Right lobe of liver (tissue), 6 donors: ENCODE results near the gene TMCO1. TPM values are rescaled to one million over a fixed set of nuclear protein-coding genes. Genes with fewer than 3 reads are reported as not detected.

Experiments used
- ATAC-seq, 4 donors: fragments of 200-7000 bp; cut with Tn5 transposase; one replicate each; pipeline ENCODE4 v1.9.1; 2020; ENCODE audit warnings: mild to moderate bottlenecking in 4 of 4, moderate library complexity in 4 of 4
- DNase-seq, 3 donors: peaks; one replicate each; pipeline ENCODE4 v3.0.0-alpha.2; 2020
- H3K27ac ChIP-seq, 3 donors: fragments of 200-600 bp; one replicate each; pipeline ENCODE4 v1.8.0; 2022
- H3K27me3 ChIP-seq, 2 donors: fragments of 200-600 bp; one replicate each; pipeline ENCODE4 v1.8.0; 2022
- H3K36me3 ChIP-seq, 4 donors: fragments of 200-600 bp; sonication (generic) in 1 of 4; one replicate each; pipeline versions ENCODE4 v1.5.1 to v1.8.0; 2017 to 2022; ENCODE audit warnings: control low read depth in 1 of 4
- H3K4me1 ChIP-seq, 4 donors: fragments of 200-600 bp; sonication (generic) in 1 of 4; one replicate each; pipeline versions ENCODE4 v1.5.1 to v1.8.0; 2017 to 2022; ENCODE audit warnings: control low read depth in 1 of 4
- H3K4me3 ChIP-seq, 3 donors: fragments of 200-600 bp; one replicate each; pipeline ENCODE4 v1.8.0; 2022
- H3K9me3 ChIP-seq, 4 donors: fragments of 200-600 bp; sonication (generic) in 1 of 4; one replicate each; pipeline versions ENCODE4 v1.5.1 to v1.8.0; 2017 to 2022; ENCODE audit warnings: control low read depth in 1 of 4
- POLR2A ChIP-seq: fragments of 450-650 bp; IDR thresholded peaks from one replicate; pipeline ENCODE4 v1.6.1; 2017; ENCODE audit warnings: antibody characterized with exemption, mild to moderate bottlenecking
- WGBS: methylation state at CpG from one replicate; pipeline ENCODE4 v1.1.6; 2018; ENCODE audit warnings: low coverage, low lambda C conversion rate; ENCODE audit not compliant: insufficient coverage; ENCODE audit errors: missing lambda C conversion rate; 5-methylcytosine and 5-hydroxymethylcytosine counted together
- intact Hi-C, 2 donors: fragments of 100-400 bp; cut with DNase I; formaldehyde crosslinking; loops; one replicate each; pipeline versions ENCODE4 v1.11.2 to v1.14.1; 2022
- total RNA-seq, 6 experiments: library from RNA; depleted of rRNA in 2 of 6; stranded (reverse); fragments of >200 nt in 2 of 6; fragmentation: NEBNext Ultra II Directional in 3 of 6; extraction: Animal tissue kit (Norgen Biotek cat#: 25700) in 3 of 6; gene quantifications; one replicate each; pipeline versions ENCODE4 v1.1.0 to v1.2.4, GENCODE V29; 2016 to 2023
- TF ChIP-seq, protein P1 (sequence below), 4 donors: fragments of 200-600 bp in 3 of 4; fragments of 450-650 bp in 1 of 4; IDR thresholded peaks; one replicate each; pipeline versions ENCODE4 v1.5.1 to v1.8.0; 2016 to 2022; ENCODE audit warnings: antibody characterized with exemption in 4 of 4, mild to moderate bottlenecking in 2 of 4
- donor health status: DM: no; HTN: yes; CAD: no.
- donor health status: DM: no; HTN: no; CAD: no.
- donor health status: DM: no; HTN: no; CAD: no.
- donor health status: DM: no; HTN: yes; CAD: no.
- donor health status: DM: no; HTN: yes; CAD: no.

The TMCO1 gene
- total RNA-seq, 6 experiments from 2014 or later, result 54.7 to 92.9 (median 75.9) TPM

DNA sequence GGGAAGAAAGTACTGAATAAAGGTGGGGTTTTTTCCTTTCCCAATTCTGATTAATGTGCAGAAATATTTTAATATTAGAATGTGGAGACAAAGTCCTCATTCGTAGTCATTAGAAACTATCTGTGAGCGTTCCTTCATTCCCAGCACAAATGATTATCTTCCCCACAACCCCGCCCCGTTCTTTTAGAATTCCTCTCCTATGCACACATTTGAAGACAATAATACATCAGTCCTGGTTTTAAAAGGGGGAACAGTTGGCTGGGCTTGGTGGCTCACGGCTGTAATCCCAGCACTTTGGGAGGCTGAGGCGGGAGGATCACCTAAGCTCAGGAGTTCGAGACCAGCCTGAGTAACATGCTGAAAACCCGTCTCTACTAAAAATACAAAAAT lies 71.2 kb downstream of the TMCO1 start:
- no peak for TF ChIP-seq POLR2A
- TF ChIP-seq, protein P1, sequence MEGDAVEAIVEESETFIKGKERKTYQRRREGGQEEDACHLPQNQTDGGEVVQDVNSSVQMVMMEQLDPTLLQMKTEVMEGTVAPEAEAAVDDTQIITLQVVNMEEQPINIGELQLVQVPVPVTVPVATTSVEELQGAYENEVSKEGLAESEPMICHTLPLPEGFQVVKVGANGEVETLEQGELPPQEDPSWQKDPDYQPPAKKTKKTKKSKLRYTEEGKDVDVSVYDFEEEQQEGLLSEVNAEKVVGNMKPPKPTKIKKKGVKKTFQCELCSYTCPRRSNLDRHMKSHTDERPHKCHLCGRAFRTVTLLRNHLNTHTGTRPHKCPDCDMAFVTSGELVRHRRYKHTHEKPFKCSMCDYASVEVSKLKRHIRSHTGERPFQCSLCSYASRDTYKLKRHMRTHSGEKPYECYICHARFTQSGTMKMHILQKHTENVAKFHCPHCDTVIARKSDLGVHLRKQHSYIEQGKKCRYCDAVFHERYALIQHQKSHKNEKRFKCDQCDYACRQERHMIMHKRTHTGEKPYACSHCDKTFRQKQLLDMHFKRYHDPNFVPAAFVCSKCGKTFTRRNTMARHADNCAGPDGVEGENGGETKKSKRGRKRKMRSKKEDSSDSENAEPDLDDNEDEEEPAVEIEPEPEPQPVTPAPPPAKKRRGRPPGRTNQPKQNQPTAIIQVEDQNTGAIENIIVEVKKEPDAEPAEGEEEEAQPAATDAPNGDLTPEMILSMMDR (IDR thresholded peaks at IDR 0.05), result no peak
- ATAC-seq (no peak), DNase-seq (no peak)
- peak overlapping the region; percentile 78 to 99 (median 84) for H3K4me3 ChIP-seq
- no peaks in the 10 kb centered on the region for H3K27me3 ChIP-seq
- intact Hi-C loops, result no loop called here
- 7% methylated on average over 8 of the region's 8 CpGs for WGBS
- H3K36me3 ChIP-seq, result peaks cover 0 to 4% (median 0%) of the 10 kb centered on the region in 4 donors
- H3K4me1 ChIP-seq, result peaks cover 0 to 29% (median 5%) of the 10 kb centered on the region in 4 donors
- peak overlapping the region; percentile 76 to 92 (median 84) for H3K27ac ChIP-seq
- H3K9me3 ChIP-seq, result no peaks in the 10 kb centered on the region

DNA sequence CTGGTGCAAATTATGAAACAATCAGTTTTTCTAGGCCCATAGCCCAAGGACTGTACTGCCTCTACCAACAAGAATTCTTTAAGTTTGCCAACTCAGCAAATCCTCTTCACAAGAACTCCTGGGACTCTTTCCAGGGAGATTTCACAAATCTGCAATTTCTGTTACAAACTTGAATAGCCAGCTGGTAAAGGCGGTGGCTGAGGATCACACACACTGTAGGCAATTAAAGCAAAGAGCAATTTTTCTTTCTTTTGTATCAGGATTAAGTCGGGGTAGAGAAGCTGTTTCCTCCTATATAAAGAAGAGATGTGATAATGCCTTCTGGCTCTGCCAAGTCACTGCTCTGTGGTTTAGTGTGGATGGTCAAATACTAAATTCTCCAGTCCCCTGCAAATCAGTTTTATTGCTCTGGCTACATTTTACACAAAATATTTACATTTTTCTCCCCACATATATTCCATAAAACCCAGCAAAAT lies 72.0 kb downstream of the TMCO1 start:
- peaks cover 0 to 29% (median 5%) of the 10 kb centered on the region in 4 donors for H3K4me1 ChIP-seq
- 3% methylated on average over 2 of the region's 2 CpGs for WGBS
- H3K9me3 ChIP-seq, result no peaks in the 10 kb centered on the region
- H3K4me3 ChIP-seq, result peak overlapping the region in 2 of 3 donors; percentile 84 to 99
- intact Hi-C loops, result no loop called here
- H3K27ac ChIP-seq, result peak overlapping the region in 1 of 3 donors; percentile 84
- peaks cover 0 to 4% (median 0%) of the 10 kb centered on the region in 4 donors for H3K36me3 ChIP-seq
- no peaks in the 10 kb centered on the region for H3K27me3 ChIP-seq
- TF ChIP-seq POLR2A, result no peak
- TF ChIP-seq, protein P1 (IDR thresholded peaks at IDR 0.05), result no peak
- peak in 1 of 3 donors; percentile 61 for DNase-seq
- peak; percentile 27 to 58 (median 46) for ATAC-seq

DNA sequence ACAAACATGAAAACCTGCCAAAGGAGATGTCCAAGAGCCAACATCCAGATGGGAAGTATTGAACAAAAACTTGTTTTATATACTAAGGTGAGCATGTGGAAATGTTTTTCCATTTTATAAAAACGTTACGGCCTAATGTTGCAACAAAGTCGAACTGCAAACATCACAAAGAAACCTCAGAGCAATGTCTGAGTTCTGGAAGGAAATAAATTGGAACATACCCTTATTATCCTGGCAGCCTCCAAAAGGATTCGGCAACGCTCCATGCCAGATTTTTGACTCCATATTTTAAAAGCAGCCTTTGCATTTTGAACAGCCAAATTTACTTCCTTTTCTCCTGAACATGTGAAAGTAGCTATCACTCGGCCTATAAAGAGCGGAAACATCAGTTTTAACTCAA lies 73.6 kb downstream of the TMCO1 start:
- DNase-seq, result no peak
- Histone ChIP-seq H3K27ac (peak overlapping the region in 1 of 3 donors; percentile 84), H3K27me3 (no peaks in the 10 kb centered on the region), H3K4me3 (no peak overlapping the region), H3K9me3 (no peaks in the 10 kb centered on the region), H3K36me3 (peaks cover 0 to 12% (median 2%) of the 10 kb centered on the region in 4 donors), H3K4me1 (peaks cover 0 to 29% (median 5%) of the 10 kb centered on the region in 4 donors)
- intact Hi-C loops, result no loop called here
- ATAC-seq, result no peak
- WGBS, result 51% methylated on average over 7 of the region's 7 CpGs
- no peak for TF ChIP-seq POLR2A
- TF ChIP-seq, protein P1 (IDR thresholded peaks at IDR 0.05), result no peak

DNA sequence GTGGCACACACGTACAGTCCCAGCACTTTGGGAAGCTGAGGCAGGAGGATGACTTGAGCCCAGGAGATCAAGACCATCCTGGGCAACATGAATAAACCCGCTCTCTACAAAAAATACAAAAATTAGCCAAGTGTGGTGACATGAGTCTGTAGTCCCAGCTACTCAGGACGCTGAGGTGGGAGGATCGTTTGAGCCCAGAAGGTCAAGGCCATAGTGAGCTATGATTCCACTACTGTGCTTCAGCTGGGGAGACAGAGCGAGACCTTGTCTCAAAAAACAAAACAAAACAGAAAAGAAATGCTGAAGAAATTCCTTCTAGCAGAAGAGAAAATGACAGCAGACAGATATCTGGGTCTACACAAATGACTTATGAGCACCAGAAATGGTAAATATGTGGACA lies 80.6 kb downstream of the TMCO1 start:
- TF ChIP-seq, protein P1 (IDR thresholded peaks at IDR 0.05), result no peak
- TF ChIP-seq POLR2A, result no peak
- H3K4me3 ChIP-seq, result no peak overlapping the region
- ATAC-seq, result peak in 2 of 4 donors; percentile 31 to 35
- WGBS, result 66% methylated on average over 5 of the region's 5 CpGs
- no peak overlapping the region for H3K27ac ChIP-seq
- DNase-seq, result no peak
- no peaks in the 10 kb centered on the region for H3K27me3 ChIP-seq
- no peaks in the 10 kb centered on the region for H3K9me3 ChIP-seq
- peaks cover 0 to 18% (median 5%) of the 10 kb centered on the region in 4 donors for H3K4me1 ChIP-seq
- intact Hi-C loops, result no loop called here
- H3K36me3 ChIP-seq, result peaks cover 0 to 10% (median 4%) of the 10 kb centered on the region in 4 donors
